ENCODE measurements around the gene INS.

The INS gene

DNA sequence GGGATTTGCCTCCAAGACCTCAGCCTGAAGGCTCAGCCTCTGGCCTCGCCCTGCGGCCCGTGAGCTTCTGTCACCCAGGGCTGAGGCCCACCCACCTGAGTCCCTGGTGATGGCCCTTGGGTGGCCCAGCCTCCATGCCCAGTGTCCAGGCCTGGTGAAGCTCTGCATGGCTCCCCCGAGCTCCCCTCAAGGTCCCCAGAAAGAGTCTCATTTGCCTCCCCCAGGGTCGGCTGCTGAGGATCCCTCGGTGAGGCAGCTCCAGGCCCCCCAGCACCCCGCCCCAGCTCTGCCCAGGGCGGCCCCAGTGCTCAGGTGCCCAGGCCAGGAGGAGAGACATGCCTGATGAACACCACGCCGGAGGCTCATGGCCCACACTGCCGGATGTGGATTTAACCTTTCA, 12.8 kb upstream of the INS start:
- H3K4me2 ChIP-seq (ENCODE audit: low read depth, low read length, poor library complexity, severe bottlenecking) = no peak overlapping the region
- 0 out of 2 replicates have a peak, but pooled peaks have one; percentile 26 for TF ChIP-seq EZH2phosphoT487 (conservative IDR thresholded peaks at IDR 0.05; ENCODE audit: low read length)
- TF ChIP-seq, protein P1, sequence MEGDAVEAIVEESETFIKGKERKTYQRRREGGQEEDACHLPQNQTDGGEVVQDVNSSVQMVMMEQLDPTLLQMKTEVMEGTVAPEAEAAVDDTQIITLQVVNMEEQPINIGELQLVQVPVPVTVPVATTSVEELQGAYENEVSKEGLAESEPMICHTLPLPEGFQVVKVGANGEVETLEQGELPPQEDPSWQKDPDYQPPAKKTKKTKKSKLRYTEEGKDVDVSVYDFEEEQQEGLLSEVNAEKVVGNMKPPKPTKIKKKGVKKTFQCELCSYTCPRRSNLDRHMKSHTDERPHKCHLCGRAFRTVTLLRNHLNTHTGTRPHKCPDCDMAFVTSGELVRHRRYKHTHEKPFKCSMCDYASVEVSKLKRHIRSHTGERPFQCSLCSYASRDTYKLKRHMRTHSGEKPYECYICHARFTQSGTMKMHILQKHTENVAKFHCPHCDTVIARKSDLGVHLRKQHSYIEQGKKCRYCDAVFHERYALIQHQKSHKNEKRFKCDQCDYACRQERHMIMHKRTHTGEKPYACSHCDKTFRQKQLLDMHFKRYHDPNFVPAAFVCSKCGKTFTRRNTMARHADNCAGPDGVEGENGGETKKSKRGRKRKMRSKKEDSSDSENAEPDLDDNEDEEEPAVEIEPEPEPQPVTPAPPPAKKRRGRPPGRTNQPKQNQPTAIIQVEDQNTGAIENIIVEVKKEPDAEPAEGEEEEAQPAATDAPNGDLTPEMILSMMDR (IDR thresholded peaks at IDR 0.05; ENCODE audit: insufficient read depth, low read length, poor library complexity, severe bottlenecking) = no peak
- H3K79me2 ChIP-seq (ENCODE audit: insufficient read depth, low read length) = no peaks in the 10 kb centered on the region
- no peaks in the 10 kb centered on the region for H3K36me3 ChIP-seq (ENCODE audit: low read length)
- H3K9me3 ChIP-seq (ENCODE audit: insufficient read depth, low read length) = no peaks in the 10 kb centered on the region
- no peak overlapping the region for H3K9ac ChIP-seq (ENCODE audit: low read length)
- H3K27ac ChIP-seq (ENCODE audit: low read depth, low read length) = no peak overlapping the region
- H3K27me3 ChIP-seq (ENCODE audit: low read length) = no peaks in the 10 kb centered on the region
- H3F3A ChIP-seq (ENCODE audit: insufficient read depth) = no peaks in the 10 kb centered on the region
- no peak overlapping the region for H3K4me3 ChIP-seq (ENCODE audit: insufficient read depth, low read length, poor library complexity, severe bottlenecking)
- no peak overlapping the region for H2AFZ ChIP-seq (ENCODE audit: low read depth, low read length, severe bottlenecking)
- no peaks in the 10 kb centered on the region for H4K20me1 ChIP-seq (ENCODE audit: low read depth, low read length)
- no peaks in the 10 kb centered on the region for H3K9me2 ChIP-seq (replicated peaks; ENCODE audit: insufficient read depth, low read length)

DNA sequence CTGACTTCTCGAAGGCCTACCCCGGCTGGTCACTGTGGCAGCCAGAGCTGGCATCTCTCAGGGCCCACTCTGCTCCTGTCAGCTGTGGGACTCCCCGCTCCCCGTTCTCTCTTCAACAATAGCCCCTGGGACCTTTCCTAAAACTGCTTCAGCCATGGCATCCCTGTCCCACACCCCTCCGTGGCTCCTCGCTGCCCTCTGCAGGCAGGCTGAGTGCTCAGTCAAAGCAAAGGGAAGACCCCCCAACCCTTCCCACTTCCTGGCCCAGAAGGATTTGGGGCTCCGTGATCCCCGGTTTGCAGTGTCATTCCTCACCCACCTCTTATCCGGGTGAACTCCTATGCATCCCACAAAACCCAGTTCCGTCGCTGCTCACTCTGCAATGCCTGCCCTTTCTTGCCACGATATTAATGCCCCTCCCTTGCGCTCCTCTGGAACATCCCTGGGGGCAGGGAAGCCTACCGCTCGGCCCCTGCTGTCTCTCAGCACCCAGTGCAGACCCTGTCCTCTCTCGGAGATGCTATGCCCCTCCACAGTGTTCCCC, 12.2 kb upstream of the INS start:
- H4K20me1 ChIP-seq (ENCODE audit: low read depth, low read length) = no peaks in the 10 kb centered on the region
- H3K9ac ChIP-seq (ENCODE audit: low read length) = no peak overlapping the region
- H3K9me3 ChIP-seq (ENCODE audit: insufficient read depth, low read length) = no peaks in the 10 kb centered on the region
- no peaks in the 10 kb centered on the region for H3F3A ChIP-seq (ENCODE audit: insufficient read depth)
- no peak overlapping the region for H3K4me3 ChIP-seq (ENCODE audit: insufficient read depth, low read length, poor library complexity, severe bottlenecking)
- no peak overlapping the region for H2AFZ ChIP-seq (ENCODE audit: low read depth, low read length, severe bottlenecking)
- H3K27ac ChIP-seq (ENCODE audit: low read depth, low read length) = no peak overlapping the region
- H3K79me2 ChIP-seq (ENCODE audit: insufficient read depth, low read length) = no peaks in the 10 kb centered on the region
- H3K4me2 ChIP-seq (ENCODE audit: low read depth, low read length, poor library complexity, severe bottlenecking) = no peak overlapping the region
- no peaks in the 10 kb centered on the region for H3K36me3 ChIP-seq (ENCODE audit: low read length)
- no peaks in the 10 kb centered on the region for H3K9me2 ChIP-seq (replicated peaks; ENCODE audit: insufficient read depth, low read length)
- no peak for TF ChIP-seq EZH2phosphoT487 (conservative IDR thresholded peaks at IDR 0.05; ENCODE audit: low read length)
- TF ChIP-seq, protein P1 (IDR thresholded peaks at IDR 0.05; ENCODE audit: insufficient read depth, low read length, poor library complexity, severe bottlenecking) = no peak
- H3K27me3 ChIP-seq (ENCODE audit: low read length) = no peaks in the 10 kb centered on the region

DNA sequence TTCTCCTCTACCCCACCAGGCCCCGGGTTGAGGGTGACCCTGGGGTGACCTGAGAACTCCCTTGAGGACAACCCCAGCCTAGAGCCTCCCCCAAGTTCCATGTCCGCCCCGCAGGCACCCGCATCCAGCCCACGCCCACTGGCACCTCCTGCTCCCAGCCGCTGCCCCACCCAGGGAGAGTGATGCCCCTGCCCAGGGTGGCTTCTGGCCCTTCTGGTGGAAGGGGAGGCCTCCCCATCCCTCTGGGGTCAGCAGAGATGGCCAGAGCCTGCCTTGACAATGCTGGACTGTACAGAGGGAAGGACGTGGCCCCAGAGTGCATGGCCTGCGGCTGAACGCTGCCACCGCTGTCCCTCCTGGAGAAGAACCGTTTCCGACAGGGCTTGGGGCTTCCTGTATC, 11.7 kb upstream of the INS start:
- H3K27me3 ChIP-seq (ENCODE audit: low read length) = no peaks in the 10 kb centered on the region
- H3F3A ChIP-seq (ENCODE audit: insufficient read depth) = no peaks in the 10 kb centered on the region
- H3K79me2 ChIP-seq (ENCODE audit: insufficient read depth, low read length) = no peaks in the 10 kb centered on the region
- no peak overlapping the region for H3K4me2 ChIP-seq (ENCODE audit: low read depth, low read length, poor library complexity, severe bottlenecking)
- TF ChIP-seq, protein P1 (IDR thresholded peaks at IDR 0.05; ENCODE audit: insufficient read depth, low read length, poor library complexity, severe bottlenecking) = no peak
- no peaks in the 10 kb centered on the region for H3K36me3 ChIP-seq (ENCODE audit: low read length)
- no peak overlapping the region for H3K9ac ChIP-seq (ENCODE audit: low read length)
- no peaks in the 10 kb centered on the region for H3K9me3 ChIP-seq (ENCODE audit: insufficient read depth, low read length)
- H3K4me3 ChIP-seq (ENCODE audit: insufficient read depth, low read length, poor library complexity, severe bottlenecking) = no peak overlapping the region
- H3K9me2 ChIP-seq (replicated peaks; ENCODE audit: insufficient read depth, low read length) = no peaks in the 10 kb centered on the region
- H2AFZ ChIP-seq (ENCODE audit: low read depth, low read length, severe bottlenecking) = no peak overlapping the region
- no peak overlapping the region for H3K27ac ChIP-seq (ENCODE audit: low read depth, low read length)
- H4K20me1 ChIP-seq (ENCODE audit: low read depth, low read length) = no peaks in the 10 kb centered on the region

Measured in SU-DHL-6 (cell line).